HG03460 (cell line): Measurements from ENCODE around the gene CD80.

Source experiments
- ATAC-seq: cut with Tn5 transposase; IDR thresholded peaks from one replicate; pipeline ENCODE4 v1.9.1; 2021; ENCODE audit not compliant: unreplicated experiment

Gene CD80

DNA sequence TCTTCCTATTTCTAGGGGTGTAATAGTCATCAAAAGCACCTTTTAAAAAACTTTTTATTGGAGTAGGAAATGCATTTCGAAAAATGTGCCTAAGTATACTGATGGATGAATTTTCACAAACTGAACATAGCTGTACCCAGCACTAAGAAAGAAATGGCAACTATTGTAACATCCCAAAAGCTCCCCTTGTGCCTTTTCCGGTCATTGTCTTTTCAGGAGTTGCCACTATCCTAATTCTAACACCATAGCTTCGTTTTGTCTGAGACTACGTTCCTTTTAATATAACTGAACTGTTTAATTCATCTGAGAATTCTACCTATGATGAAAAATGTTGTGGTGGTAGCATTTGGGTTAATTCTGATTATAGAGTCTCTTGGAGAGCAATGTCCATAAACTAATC, 59.1 kb downstream of the CD80 start:
- no peak for ATAC-seq

- peak; percentile 97 for ATAC-seq
Measured at GRCh38 chr3:119498186-119499011, 61.0 kb downstream of the CD80 start, which contains the start of gene TIMMDC1. Gene TIMMDC1, plus strand, starts transcription at chr3:119498547. Its CDS starts 187 bp downstream, at chr3:119498734.

DNA sequence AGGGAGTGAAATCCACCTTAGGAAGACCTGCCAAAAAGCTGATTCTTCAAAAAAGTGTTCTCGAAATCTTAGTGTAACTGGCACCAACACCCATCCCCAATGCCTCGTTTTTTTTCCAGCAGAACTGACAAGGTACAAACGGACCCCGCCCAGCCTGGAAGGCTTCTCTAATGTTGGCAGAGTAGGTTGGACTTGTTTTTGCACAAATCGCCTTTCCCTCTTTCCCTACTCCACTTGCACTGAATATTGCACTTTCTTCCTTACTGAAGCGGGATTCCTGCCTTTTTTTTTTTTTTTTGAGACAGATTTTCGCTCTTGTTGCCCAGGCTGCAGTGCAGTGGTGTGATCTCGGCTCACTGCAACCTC, 61.6 kb downstream of the CD80 start:
- ATAC-seq, result no peak

DNA sequence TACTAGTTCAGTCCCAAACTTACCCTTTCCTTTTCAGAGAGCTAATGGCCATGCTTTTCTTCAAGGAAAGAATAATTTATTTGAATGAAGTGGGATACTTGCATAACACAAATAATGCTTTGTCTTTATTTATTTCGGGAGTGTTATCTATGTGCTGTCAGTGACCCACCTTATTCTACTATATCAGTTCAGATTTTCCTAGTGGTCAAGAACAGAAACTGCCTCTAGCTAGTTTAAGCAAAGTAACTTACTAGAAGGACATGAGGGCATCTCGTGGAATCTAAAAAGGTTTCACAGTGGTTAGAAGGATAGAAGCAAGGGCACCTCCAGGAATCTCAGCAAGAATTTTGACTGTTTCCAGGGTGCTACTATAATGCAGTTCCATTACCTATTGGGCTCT, 64.8 kb downstream of the CD80 start:
- no peak for ATAC-seq

- no peak for ATAC-seq
Measured at GRCh38 chr3:119492810-119493209, 66.6 kb downstream of the CD80 start.

DNA sequence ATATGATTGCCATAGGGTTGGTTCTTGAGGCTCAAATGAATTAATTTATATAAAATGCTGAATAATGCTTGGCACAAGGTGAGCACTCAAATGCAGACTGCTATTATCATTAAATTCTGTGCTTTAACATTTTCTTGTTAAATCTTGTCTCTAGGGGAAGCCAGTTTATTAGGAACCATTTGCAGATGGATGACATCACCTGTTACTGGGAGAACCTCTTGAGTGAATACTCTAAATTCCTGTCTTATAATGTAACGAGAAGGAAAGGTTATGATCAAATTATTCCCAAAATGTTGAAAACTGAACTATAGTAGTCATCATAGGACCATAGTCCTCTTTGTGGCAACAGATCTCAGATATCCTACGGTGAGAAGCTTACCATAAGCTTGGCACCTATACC, 67.3 kb downstream of the CD80 start:
- no peak for ATAC-seq

- ATAC-seq, result no peak
Measured at GRCh38 chr3:119490153-119490552, 69.3 kb downstream of the CD80 start.

GRCh38 chr3:119485563-119485962, 73.9 kb downstream of the CD80 start:
- no peak for ATAC-seq

GRCh38 chr3:119483101-119483500, 76.3 kb downstream of the CD80 start:
- ATAC-seq, result no peak

DNA sequence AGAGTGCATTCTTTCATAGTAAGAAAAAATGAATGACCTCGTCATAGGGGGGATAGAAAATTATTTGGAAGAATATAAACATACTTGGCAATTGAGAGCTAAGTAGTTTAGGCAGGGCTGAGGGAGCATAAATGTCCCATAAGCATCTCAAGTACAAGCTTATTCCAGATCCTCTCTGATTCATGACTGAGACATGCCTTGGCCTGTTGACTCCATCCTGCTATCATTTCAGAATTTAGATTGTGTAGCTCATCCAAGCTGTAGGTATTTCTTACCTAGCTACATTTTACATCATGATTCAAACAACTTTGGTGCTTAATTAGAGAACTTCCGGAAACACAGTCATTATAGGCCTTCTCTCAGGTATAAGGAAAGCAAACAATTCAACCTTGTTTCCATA, 78.3 kb downstream of the CD80 start:
- ATAC-seq, result no peak
